Stimulated activated CD8-positive, alpha-beta memory T cell treated with anti-CD3 and anti-CD28 coated beads, Interleukin-12 subunit alpha, Interleukin-12 subunit beta, amount 100 ng/mL, for 4 hours (primary cell): ENCODE results near the gene SPTB.

Source experiments
- DNase-seq: peaks from one replicate; pipeline ENCODE4 v3.0.0-alpha.2; 2020; ENCODE audit warnings: low read depth

The SPTB gene

GRCh38 chr14:64850369-64851137, 29.2 kb downstream of the SPTB start:
- DNase-seq: no peak

- DNase-seq: no peak
These were observed 29.8 kb downstream of the SPTB start for GRCh38 chr14:64849940-64850339.

- no peak for DNase-seq
These were observed 31.5 kb downstream of the SPTB start for GRCh38 chr14:64848239-64848638.

GRCh38 chr14:64846319-64846718, 33.4 kb downstream of the SPTB start:
- DNase-seq: no peak

GRCh38 chr14:64845878-64846277, 33.8 kb downstream of the SPTB start:
- DNase-seq: no peak

GRCh38 chr14:64844969-64845536, 34.7 kb downstream of the SPTB start:
- no peak for DNase-seq

- no peak for DNase-seq
These were observed 35.4 kb downstream of the SPTB start for GRCh38 chr14:64844272-64844671.

- DNase-seq: no peak
These were observed 36.2 kb downstream of the SPTB start for GRCh38 chr14:64843548-64843947.

GRCh38 chr14:64841772-64842750, 37.6 kb downstream of the SPTB start:
- no peak for DNase-seq

- no peak for DNase-seq
These were observed 38.5 kb downstream of the SPTB start for GRCh38 chr14:64841121-64841651.

GRCh38 chr14:64838656-64839055, 41.1 kb downstream of the SPTB start:
- no peak for DNase-seq

- DNase-seq: no peak
These were observed 44.3 kb downstream of the SPTB start for GRCh38 chr14:64835431-64835830.

- no peak for DNase-seq
These were observed 44.7 kb downstream of the SPTB start for GRCh38 chr14:64834965-64835364.

GRCh38 chr14:64831419-64831818, 48.3 kb downstream of the SPTB start:
- DNase-seq: no peak

GRCh38 chr14:64830961-64831360, 48.7 kb downstream of the SPTB start:
- no peak for DNase-seq

- DNase-seq: no peak
These were observed 51.6 kb downstream of the SPTB start for GRCh38 chr14:64828071-64828470.

GRCh38 chr14:64826845-64827244, 52.9 kb downstream of the SPTB start:
- DNase-seq: no peak

- no peak for DNase-seq
These were observed 53.4 kb downstream of the SPTB start for GRCh38 chr14:64826333-64826732.

GRCh38 chr14:64825509-64825908, 54.2 kb downstream of the SPTB start:
- no peak for DNase-seq

GRCh38 chr14:64825006-64825405, 54.7 kb downstream of the SPTB start:
- DNase-seq: no peak

GRCh38 chr14:64824471-64824870, 55.2 kb downstream of the SPTB start:
- DNase-seq: no peak

GRCh38 chr14:64823305-64823861, 56.3 kb downstream of the SPTB start:
- DNase-seq: peak; percentile 33
